ENCODE results near the gene MBLAC2. TPM values are rescaled to one million over a fixed set of nuclear protein-coding genes. Genes with fewer than 3 reads are reported as not detected.

Gene MBLAC2
- 7.8 TPM for total RNA-seq

DNA sequence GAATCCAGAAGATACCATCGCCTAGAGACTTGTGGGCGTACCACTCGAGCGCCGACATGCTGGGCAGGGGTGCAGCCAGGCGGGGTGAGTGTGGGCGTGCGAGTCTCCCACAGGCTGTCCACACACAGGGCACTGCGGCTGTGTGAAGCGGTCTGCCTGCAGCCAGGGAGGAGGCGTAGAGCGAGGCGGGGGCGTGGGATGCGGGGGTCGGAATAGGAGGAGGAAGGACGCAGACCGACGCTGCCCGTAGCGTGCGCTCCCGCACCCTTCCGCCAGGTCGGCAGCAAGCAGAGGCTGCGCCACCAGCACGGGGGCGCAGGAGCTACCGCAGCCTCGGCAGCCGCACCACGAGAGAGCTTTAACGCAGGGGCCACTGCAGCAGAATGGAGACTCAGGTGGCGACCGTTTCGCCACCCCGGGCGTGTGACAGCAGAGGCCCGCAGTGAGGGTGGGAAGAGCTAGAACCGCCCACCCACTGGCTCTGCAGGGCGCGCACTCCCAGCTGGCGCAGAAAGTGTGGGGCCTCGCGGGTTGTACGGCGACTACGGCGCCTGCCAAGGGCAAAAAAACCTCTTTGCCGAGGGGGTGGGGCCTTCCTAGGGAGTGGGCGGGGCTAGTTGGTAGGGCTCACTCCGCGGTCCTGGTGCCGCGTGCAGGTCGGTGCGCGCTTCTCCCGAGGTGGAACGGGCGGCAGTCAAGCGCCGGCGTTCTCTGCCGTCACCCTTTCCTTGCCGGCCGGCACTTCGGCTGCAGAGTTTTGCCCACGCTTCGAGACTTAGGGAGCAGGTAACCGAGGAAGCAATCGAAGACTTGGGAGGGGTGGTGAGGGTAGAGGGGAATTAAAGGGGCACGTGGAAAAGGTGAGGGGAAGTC is at the start of gene MBLAC2, which contains the start of gene POLR3G:
TSS of gene MBLAC2 (minus strand) at position 537 of the 873 bp plus-strand sequence. CDS start at position 58, 479 bp downstream.
TSS of gene POLR3G (plus strand) at position 630 of the 873 bp plus-strand sequence. CDS start 10,704 bp downstream, outside the sequence.
- peak; percentile 96 for DNase-seq (ENCODE audit: low spot score)

DNA sequence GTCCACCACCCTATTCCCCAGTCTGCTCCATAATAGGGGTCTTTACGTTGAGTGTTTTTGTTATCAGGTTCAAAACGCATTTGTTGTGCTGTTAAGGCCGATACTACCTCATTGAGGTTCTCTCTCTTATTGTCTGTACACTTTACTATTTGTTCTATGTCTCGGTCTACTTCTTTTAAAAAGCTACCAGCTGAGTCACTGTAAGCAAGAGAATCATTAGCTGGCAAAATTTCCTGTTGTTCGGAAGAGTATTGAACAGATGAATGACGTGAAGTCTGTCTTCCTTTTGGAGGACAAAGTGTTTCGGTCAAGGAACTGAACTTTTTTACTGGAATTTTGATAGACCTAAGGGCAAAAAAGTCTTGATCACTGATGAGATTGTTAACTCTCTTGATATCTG is 44.5 kb upstream of the MBLAC2 start:
- no peak for DNase-seq (ENCODE audit: low spot score)

DNA sequence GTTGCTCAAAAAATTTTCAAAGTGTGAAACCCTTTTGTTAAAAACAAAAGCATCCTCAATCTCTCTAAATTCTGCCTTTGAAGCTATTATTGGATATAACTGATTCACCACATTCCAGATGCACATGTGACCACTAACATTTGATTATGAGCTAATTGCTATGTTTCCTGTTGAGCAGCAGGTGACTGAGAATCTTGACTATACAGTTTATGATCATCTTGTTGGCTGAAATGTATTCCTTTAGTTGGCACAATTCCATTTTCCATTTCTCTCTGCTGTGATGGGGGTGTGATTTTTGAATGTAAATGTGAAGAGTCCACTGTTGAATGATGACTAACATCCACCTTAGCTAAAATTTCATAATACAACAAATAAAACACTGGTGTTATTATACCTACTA is 44.1 kb upstream of the MBLAC2 start:
- DNase-seq (ENCODE audit: low spot score) = no peak

DNA sequence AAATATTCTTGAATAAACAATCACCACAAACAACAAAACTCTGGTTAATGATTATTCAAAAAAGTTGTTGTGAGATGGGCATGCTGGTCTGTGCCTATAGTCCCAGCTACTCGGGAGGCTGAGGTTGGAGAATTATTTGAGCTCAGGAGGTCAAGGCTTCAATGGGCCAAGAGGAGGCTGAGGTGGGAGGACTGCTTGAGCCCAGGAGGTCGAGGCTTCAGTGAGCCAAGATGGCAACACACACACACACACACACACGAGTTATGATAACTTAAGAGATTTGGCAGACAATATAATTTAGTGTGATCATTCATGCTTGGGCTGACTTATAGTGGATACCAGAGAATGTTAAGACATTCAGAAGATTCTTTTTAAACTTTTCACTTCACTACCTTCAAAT is 39.9 kb upstream of the MBLAC2 start:
- no peak for DNase-seq (ENCODE audit: low spot score)

DNA sequence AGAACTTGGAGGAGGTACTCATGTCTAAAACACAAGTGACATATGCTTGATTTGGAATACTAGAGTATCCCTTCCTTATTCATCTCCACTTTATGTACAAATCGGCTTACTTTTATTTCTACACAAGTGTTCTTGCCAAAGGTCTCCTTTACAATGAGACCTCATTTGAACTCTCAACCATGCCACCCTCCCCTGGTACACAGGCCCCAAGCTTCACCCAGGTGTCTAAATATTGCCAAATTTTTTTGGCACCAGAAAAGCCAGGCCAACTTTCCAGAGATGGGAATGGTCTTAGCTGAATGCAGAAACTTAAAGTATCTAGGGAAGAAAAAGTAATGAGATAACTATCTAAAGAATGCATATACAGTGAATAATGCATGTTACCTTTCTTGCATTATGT is 35.9 kb upstream of the MBLAC2 start:
- no peak for DNase-seq (ENCODE audit: low spot score)

DNA sequence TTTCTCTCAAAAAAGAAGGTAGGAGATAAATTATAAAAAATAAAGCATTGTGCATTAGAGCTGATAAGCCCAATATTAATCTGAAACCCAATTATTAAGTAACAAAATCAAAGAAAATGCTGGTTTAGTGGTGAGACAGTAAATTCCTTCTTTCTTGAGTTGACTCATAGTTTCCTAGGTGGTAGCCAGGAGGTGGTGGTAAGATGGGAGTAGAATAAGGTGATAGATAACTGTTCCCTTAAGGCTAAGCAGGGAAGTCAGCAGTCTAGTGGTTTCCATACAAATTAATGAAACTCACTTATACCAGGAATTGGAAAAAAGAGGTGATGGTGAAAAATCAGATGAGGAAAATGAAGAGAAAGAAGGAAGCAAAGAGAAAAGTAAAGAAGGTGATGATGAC is 31.6 kb upstream of the MBLAC2 start:
- no peak for DNase-seq (ENCODE audit: low spot score)

DNA sequence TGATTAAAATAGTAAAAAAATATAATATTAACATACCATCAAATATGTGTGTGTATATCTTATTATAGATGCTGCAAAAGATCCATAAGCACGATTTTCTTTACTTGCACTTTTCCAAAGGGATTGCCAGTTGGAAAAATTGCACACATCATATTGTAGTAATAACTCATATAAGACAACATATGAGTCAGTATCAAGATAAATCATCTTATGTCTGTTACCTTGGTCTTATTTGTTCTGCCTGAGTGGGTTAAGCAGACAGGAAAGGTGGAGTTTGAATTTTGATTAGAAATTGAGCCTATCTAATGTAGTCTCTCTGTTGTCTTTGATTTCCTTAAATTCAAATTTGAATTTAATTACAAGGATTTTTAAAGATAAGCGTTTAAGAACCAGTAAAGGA is 30.2 kb upstream of the MBLAC2 start:
- DNase-seq (ENCODE audit: low spot score) = no peak

DNA sequence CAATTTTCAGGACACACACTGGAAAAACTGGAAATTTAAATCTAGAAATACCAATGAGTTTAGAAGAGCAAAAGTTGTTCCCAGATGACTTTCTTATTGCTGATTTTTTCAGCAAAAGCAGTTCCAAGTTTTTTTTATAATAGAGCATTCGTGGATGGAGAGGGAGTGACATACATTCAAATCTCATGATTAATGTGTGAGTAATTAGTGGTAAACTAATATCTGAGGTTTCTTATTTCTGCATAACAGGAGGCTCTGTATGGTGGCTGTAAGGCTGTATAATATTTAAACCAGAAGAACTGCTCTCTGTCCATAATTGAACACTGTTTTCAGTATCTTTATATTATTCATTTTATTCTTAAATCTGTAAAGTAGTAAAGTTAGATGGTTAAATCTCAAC is 29.0 kb upstream of the MBLAC2 start:
- DNase-seq (ENCODE audit: low spot score) = no peak

DNA sequence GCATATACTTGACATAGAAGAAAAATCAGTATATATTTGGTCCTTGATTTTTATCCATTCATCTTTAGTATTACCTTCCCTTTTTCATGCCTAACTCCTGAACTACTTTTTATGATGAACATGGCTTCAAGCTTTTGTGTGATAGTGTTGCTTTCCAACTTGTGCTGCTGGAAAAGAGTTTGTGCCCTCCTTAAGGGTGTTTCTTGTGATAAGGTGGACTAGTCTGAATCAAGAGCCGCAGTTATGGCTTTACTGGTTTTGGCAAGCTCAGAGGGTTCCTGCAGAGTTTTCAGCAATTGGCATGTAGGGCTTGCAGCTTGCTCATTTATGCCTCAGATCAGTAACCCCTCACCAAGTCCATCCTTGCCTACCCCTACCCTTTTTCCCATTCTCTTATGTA is 20.6 kb upstream of the MBLAC2 start:
- no peak for DNase-seq (ENCODE audit: low spot score)

DNA sequence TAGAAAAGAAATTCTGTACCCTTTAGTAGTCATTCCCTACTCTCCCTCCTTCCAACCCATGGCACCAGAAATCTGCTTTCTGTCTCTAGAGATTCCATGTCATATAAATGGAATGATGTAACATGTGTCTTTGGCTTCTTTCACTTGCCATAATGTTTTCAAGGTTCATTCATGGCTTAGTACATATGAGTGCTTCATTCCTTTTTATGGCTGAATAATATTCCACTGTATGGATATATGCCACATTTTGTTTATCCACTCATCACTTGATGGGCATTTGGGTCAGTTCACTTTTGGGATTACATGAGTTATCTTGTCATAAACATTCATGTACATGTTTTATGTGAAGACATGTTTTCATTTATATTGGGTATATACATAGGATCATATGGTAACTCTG is 19.5 kb upstream of the MBLAC2 start:
- DNase-seq (ENCODE audit: low spot score) = no peak

DNA sequence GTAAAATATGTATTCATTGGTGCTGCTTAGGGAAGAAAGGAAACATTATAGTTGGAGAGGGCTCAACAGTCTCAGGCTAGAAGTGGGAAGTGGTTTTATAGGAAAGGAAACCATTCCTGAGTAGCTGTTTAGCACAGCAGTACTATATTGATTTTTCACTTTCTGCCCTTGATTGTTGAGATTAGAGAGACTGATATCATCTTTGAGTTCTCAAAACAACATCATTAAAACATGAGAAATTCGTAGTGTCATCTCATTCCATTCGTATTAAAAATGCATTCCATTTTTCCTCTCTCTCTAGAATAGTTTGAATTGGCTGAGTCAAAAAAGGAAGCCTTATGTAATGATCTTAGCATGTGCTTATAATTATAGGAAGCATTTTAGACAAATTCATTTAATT is 14.2 kb upstream of the MBLAC2 start:
- no peak for DNase-seq (ENCODE audit: low spot score)

DNA sequence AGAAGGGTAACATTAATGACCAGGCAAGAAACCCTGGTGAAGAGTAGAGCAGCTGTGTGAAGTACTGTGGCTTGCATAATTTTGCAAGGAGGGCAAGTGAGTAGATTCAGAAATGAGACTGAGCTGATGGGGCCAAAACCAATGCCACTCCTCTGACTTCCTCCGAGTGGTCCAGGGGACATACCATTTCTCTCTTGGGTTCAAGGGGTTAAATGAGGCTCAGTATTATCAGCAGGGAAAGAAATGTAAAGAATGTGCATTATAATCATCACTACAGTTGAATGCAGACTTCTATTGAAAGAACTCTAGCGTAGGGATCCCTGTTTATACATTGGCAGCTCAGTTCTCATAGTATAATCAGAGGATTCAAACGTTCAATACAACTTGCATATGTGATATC is 10.0 kb upstream of the MBLAC2 start:
- DNase-seq (ENCODE audit: low spot score) = no peak

DNA sequence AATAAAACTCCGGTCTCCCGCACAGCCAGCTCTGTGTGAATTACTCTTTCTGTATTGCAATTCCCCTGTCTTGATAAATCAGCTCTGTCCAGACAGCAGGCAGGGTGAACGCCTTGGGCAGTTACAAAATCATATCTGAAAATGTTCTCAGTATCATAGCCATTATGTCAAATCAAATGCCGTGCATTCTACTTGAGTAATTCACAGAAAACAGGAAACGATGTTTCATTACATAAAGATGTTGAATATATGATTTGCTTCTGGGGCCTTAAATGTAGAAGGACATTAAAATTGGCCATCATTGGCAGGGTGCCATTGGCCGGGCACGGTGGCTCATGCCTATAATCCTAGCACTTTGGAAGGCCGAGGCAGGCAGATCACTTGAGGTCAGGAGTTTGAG is 8.6 kb upstream of the MBLAC2 start:
- no peak for DNase-seq (ENCODE audit: low spot score)

DNA sequence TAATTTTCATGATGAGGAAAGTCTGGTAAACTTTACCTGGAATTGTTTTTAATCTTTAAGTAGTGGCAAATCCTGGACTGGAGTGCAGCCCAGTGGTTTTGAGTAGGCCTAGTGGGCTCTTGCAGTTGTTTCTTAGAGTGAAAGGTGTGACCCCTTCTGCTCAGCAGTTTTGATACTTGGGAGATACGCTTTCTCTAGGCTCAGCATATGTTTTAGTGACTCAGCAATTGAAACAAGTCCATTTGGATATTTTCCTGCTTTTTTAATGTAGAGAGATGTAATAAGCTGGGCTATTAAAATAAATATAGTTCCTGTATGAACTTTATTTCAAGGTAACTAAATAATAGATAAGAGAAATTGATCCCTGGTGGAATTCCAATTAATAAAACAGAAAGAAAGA is 6.1 kb upstream of the MBLAC2 start:
- DNase-seq (ENCODE audit: low spot score) = no peak

DNA sequence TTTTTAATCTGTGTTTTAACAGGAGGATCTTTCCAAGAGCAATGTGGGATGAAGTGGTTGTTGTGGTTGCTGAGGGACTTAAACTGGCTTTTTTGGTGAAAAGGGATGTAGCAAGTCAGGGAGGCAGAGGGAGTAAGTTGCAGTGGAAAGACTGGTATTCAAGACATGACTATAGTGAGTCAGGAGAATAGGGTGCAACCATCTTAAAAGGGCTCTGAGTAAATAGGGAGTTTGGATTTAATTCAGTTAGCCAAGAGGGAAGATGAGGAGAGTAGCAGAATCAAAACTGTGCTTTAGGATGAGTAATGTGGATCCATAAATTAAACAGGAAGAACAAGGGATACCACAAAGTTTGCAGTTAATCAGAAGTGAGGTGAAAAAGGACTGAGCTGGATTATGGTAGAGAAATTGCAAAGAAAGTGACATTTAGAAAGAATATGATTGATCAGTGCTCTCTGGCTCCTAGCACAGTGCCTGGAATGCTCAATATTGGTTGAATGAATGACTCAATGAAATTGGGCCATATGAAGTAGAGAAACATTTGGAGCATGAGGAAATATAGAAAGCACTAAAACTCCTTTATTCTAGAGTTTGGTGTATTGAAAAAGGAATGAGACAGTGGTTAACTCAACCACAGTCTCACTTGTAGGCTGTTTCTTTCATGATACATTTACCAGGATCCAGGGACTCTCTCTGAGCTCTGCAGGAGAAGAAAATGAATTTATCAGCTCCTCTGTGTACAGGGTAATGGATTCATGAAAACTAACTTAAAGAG is 5.2 kb upstream of the MBLAC2 start:
- no peak for DNase-seq (ENCODE audit: low spot score)

DNA sequence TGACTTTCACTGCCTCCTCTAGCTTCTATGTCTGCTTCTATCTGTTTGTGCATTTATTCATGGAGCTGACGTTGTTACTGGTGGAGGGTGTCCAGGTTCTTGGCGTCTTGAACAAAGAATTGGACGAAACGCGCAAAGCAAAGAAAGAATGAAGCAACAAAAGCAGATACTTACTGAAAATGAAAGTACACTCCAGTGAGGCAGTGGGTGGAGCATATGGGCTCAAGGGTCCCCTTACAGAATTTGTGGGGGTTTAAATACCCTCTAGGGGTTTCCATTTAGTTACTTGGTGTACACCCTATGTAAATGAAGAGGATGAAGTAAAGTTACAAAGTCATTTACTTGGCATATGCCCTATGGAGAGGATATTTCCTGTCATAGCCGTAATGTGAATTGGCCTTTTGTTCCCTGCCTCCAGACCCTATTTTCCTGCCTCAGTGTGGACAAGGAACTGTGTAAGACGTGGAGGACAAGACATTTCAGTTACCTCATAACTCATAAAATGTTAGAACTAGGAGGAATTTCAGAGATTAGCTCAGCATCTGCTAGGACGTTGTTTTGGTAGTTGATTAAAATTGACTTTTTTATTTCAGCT is 3.1 kb upstream of the MBLAC2 start:
- DNase-seq (ENCODE audit: low spot score) = no peak

DNA sequence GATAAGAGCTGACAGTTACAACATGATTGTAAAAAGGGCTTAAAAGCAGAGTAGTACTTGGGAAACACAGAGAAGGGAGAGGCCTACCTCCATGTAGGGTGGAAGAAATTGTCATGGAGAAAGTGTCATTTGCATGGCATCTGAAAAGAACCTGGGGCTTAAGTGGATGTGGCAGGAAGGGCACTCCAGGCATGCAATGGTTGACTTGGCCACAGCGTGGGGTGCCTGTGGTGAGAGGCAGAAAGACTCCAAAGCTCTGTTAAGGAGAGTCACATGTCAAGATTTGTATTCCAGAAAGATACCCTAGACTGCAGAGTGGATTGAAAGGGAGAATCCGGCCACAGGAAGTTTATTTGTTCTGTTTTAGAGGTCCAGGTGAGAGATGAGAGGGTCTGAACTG is 2.5 kb upstream of the MBLAC2 start:
- no peak for DNase-seq (ENCODE audit: low spot score)

DNA sequence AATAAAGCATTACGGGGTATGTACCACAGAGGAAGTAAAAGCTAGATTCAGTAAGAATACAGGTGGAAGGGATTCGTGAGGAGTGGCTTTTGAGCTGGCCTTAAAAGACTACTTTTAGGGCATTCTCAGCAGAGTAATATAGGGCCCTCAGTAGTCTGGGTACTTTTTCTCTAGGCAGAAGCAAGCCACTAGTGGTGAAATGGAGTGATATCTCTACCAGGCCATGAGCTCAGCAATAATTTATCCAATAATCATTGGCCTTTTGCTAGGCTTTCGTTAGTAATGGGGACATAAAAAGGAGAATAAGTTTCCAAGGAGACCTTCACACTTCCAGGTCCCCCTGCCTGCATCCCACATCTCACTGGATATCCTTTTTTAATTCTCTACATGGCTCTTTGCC is 1.8 kb upstream of the MBLAC2 start:
- no peak for DNase-seq (ENCODE audit: low spot score)

DNA sequence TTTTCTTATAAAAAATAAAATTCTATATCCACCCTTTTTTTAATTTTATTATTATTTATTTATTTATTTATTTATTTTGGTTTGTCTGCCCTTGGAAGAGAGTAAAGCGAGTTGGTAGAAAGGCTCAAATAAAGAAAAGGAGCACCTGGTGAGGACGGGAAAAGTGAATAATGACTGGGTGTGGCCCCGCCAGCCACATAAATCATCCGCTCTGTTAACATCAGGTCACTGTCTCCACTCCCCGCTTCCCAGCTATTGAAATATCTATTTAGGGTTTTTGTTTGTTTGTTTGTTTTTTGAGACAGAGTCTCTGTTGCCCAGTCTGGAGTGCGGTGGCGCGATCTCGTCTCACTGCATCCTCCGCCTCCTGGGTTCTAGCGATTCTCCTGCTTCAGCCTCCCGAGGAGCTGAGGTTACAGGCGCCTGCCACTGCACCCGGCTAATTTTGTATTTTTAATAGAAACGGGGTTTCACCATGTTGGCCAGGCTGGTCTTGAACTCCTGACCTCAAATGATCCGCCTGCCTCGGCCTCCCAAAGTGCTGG is 937 bp upstream of the MBLAC2 start:
- DNase-seq (ENCODE audit: low spot score) = no peak

DNA sequence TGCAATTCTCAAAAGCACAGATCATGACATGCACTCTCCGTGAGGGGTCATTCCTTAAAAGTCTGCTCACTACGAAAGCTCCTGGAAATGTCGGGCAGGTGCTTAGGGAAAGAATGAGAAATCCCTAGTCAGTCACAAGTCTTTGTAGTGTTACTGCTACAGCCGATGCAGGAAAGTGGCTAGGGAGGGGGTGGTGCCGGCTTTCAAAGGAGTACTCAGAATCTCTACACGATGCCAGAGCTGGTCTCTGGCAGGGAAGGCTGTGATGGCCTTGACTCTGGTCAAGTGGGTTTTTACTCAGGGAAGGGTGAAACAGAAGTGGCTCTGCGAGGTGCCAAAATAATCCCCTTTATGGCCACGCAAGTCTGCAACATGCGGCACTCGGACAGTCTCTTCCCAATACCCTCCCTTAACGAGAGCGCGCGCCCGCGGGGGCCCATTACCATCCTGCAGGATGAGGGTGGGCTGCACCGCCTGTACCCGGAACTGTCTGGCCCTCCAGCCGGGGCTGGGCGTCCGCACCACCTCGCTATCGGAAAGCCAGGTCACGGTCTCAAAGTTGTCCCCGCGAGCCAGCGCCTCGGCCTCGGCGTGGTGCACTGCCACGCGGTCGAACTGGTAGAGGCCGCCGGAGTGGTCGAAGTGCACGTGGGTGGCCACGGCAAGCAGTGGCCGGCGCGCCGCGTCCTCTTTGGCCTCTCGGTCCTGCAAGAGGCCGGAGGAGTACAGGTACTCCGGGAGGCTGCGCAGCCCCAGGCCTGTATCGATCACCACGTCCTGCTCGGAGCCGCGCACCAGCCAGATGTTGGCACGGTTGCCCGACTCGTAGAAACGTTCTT is 956 bp downstream of the MBLAC2 start:
- no peak for DNase-seq (ENCODE audit: low spot score)

DNA sequence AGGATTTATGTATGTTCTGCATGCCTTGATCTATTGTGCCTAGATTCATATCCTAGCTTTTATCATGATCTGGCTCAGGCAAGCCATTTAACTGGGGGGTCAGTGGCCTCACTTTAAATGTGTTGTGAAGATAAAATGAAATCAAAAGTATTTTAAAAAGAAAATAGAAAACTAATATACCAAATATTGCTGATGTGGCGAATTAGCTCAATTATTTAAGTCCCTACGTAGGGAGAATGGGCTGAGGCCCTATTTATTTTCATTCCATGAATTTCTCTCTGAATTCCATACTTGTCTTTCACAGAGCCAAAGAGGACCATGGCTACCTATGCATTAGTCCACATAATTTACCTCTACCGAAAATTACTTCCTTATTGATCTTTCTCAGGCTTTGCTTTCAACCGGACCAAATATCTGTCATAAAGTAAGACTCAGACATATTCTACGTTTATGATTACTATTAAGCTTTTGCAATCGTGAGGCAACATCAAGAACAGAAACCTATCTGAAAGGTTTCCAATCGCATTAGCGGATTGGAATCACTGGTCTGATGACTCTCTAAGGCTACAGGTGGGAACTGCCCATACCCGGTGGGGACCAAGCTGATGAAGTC is 1.7 kb downstream of the MBLAC2 start:
- no peak for DNase-seq (ENCODE audit: low spot score)

All from ureter (tissue), 1 donor.